Subcutaneous preadipocyte (primary cell): ENCODE data around the gene HTR3E. TPM values are rescaled to one million over a fixed set of nuclear protein-coding genes. Genes with fewer than 3 reads are reported as not detected.

Experiments used
- small RNA-seq: library from RNA; depleted of rRNA; stranded (forward); fragments of <200 nt; gene quantifications from one replicate; pipeline ENCODE3, GENCODE V24; 2012
- total RNA-seq: library from RNA; depleted of rRNA; stranded (reverse); fragments of >200 nt; gene quantifications from 2 replicates; pipeline ENCODE4 v1.2.3, GENCODE V29; 2012

HTR3E gene
- total RNA-seq: not detected in 2 replicates

GRCh38 chr3:184096811-184097383, at the start of gene HTR3E:
TSS of gene HTR3E (plus strand) at chr3:184097064. CDS start at chr3:184097530, 466 bp downstream.

GRCh38 chr3:184052767-184053166, 44.1 kb upstream of the HTR3E start, which contains the start of gene HTR3C:
TSS of gene HTR3C (plus strand) at chr3:184053047. CDS start at chr3:184053081, 34 bp downstream.

GRCh38 chr3:184135149-184135910, 38.5 kb downstream of the HTR3E start, which contains the start of gene EIF2B5:
TSS of gene EIF2B5 (plus strand) at chr3:184135358. CDS start at chr3:184135386, 28 bp downstream.

GRCh38 chr3:184154885-184155643, 58.2 kb downstream of the HTR3E start, which contains the start of gene DVL3:
TSS of gene DVL3 (plus strand) at chr3:184155377. CDS start at chr3:184155636, 259 bp downstream.

Small RNAs within 50 kb of the gene (small RNA-seq; reads per million reads assigned to genes)
- not detected for gene RF00019

Other genes with a start within 250 kb of the HTR3E start
- gene PARL, start 212.2 kb upstream of the HTR3E start, total RNA-seq: 23.1 and 32.0 TPM in 2 replicates
- gene ABCC5, start 79.2 kb upstream of the HTR3E start, total RNA-seq: 13.6 and 16.4 TPM in 2 replicates
- not detected in 2 replicates for gene HTR3D, start 65.3 kb upstream of the HTR3E start, total RNA-seq
- gene HTR3C, start 44.0 kb upstream of the HTR3E start, total RNA-seq: not detected in 2 replicates
- 26.1 and 34.2 TPM in 2 replicates for gene EIF2B5, start 38.3 kb downstream of the HTR3E start, total RNA-seq
- 22.8 and 28.5 TPM in 2 replicates for gene DVL3, start 58.3 kb downstream of the HTR3E start, total RNA-seq
- 359 and 374 TPM in 2 replicates for gene AP2M1, start 77.8 kb downstream of the HTR3E start, total RNA-seq
- 34.6 and 38.2 TPM in 2 replicates for gene ABCF3, start 89.1 kb downstream of the HTR3E start, total RNA-seq
- not detected in 2 replicates for gene VWA5B2, start 132.5 kb downstream of the HTR3E start, total RNA-seq
- 49.3 and 56.6 TPM in 2 replicates for gene ALG3, start 151.9 kb downstream of the HTR3E start, total RNA-seq
- 5.5 and 5.7 TPM in 2 replicates for gene EEF1AKMT4, start 152.6 kb downstream of the HTR3E start, total RNA-seq
- gene CAMK2N2, start 164.5 kb downstream of the HTR3E start, total RNA-seq: not detected in 2 replicates
- not detected in 2 replicates for gene ECE2, start 179.0 kb downstream of the HTR3E start, total RNA-seq
- 300 and 404 TPM in 2 replicates for gene PSMD2, start 202.2 kb downstream of the HTR3E start, total RNA-seq
- gene EIF4G1, start 217.5 kb downstream of the HTR3E start, total RNA-seq: 215 and 293 TPM in 2 replicates
- 17.2 and 20.6 TPM in 2 replicates for gene FAM131A, start 240.5 kb downstream of the HTR3E start, total RNA-seq